Endothelial cell of umbilical vein (primary cell): ENCODE measurements around the gene GUCA2A.

Experiments used
- EZH2 ChIP-seq: IDR thresholded peaks from 2 replicates; pipeline ENCODE4 v1.6.1; 2012; ENCODE audit warnings: borderline replicate concordance, low read depth, mild to moderate bottlenecking, moderate library complexity, low read length, inconsistent platforms; ENCODE audit not compliant: severe bottlenecking
- FOS ChIP-seq: IDR thresholded peaks from 2 replicates; pipeline ENCODE4 v1.6.1; 2011; ENCODE audit warnings: mild to moderate bottlenecking, low read length, moderate library complexity, borderline replicate concordance; ENCODE audit not compliant: insufficient read depth
- JUN ChIP-seq: IDR thresholded peaks from 2 replicates; pipeline ENCODE4 v1.6.1; 2011; ENCODE audit warnings: borderline replicate concordance, low read depth; ENCODE audit not compliant: insufficient read length, insufficient read depth
- POLR2A ChIP-seq: IDR thresholded peaks from 2 replicates; pipeline ENCODE4 v1.6.1; 2012; ENCODE audit warnings: low read depth, mild to moderate bottlenecking, control low read depth, low read length
- POLR2AphosphoS5 ChIP-seq: IDR thresholded peaks from 2 replicates; pipeline ENCODE4 v1.6.1; 2012; ENCODE audit warnings: low read depth, mild to moderate bottlenecking, control low read depth, low read length, moderate library complexity; ENCODE audit not compliant: insufficient read depth
- TF ChIP-seq, protein P1 (sequence below), 2 donors: IDR thresholded peaks; 1 replicate in 1 of 2; 2 replicates in 1 of 2; pipeline ENCODE4 v1.5.1; 2011; ENCODE audit warnings: low read length in 2 of 2, mild to moderate bottlenecking in 2 of 2, moderate library complexity in 2 of 2, control low read depth in 1 of 2, inconsistent platforms in 1 of 2, low read depth in 1 of 2; ENCODE audit not compliant: insufficient read depth in 1 of 2; ENCODE audit errors: extremely low read depth in 1 of 2
- TF ChIP-seq, protein P2 (sequence below): IDR thresholded peaks from 2 replicates; pipeline ENCODE4 v1.6.1; 2011; ENCODE audit not compliant: insufficient read depth, insufficient read length

DNA sequence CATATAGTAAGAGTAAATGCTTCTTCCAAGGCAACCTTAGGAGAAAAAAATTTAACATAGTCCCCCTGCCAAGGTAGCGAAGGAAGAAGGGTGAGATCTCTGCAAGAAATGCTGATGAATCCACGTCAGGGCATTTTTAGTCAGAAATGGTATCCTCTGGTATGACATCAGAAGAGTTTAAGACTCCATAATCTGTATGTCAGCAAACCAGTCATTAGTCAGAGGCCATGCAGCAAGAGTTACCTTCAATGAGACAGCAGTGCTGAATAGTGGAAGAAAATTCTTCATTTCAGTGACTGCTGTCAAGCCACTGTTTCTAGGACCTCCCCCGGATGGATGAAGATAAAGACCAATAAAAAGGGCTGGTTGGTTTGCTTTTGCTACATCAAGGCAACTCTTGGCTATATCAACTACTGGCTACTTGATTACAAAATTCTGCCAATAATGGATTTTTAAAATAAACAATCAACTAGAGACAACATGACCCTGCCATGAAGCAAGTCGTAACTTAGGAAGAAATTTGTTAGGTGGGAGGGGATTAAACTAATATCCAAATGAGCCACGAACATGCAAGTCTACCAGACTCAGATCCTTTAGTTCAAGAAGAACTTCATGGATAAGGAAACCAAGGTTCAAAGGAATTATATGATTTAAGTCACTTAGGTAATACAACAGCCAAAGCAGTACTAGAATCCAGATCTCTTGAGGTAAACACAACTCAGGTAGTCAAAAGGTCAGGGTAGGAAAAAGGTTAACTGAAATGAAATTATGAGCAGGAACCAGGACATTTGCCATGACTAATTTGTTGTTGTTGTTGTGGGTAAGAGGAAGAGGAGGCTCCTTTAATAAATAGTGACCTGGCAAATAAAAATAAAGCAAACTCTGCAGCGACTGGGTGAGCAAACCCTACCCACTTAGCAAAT is 25.6 kb upstream of the GUCA2A start:
- TF ChIP-seq POLR2AphosphoS5 (no peak), EZH2 (no peak), POLR2A (no peak), JUN (no peak), FOS (no peak)
- TF ChIP-seq, protein P1, sequence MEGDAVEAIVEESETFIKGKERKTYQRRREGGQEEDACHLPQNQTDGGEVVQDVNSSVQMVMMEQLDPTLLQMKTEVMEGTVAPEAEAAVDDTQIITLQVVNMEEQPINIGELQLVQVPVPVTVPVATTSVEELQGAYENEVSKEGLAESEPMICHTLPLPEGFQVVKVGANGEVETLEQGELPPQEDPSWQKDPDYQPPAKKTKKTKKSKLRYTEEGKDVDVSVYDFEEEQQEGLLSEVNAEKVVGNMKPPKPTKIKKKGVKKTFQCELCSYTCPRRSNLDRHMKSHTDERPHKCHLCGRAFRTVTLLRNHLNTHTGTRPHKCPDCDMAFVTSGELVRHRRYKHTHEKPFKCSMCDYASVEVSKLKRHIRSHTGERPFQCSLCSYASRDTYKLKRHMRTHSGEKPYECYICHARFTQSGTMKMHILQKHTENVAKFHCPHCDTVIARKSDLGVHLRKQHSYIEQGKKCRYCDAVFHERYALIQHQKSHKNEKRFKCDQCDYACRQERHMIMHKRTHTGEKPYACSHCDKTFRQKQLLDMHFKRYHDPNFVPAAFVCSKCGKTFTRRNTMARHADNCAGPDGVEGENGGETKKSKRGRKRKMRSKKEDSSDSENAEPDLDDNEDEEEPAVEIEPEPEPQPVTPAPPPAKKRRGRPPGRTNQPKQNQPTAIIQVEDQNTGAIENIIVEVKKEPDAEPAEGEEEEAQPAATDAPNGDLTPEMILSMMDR (IDR thresholded peaks at IDR 0.05; ENCODE audit: extremely low read depth in 1 of 2, insufficient read depth in 1 of 2, low read depth in 1 of 2, low read length in 2 of 2), result no peak
- TF ChIP-seq, protein P2, sequence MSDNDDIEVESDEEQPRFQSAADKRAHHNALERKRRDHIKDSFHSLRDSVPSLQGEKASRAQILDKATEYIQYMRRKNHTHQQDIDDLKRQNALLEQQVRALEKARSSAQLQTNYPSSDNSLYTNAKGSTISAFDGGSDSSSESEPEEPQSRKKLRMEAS, result no peak
